ENCODE results near the gene OIT3.
"Not testable (repeated sequence)": the region's sequence is repeated elsewhere in the genome, so short reads cannot be mapped to it uniquely, and the experiment has no call there.

OIT3 gene

GRCh38 chr10:72904806-72905205 is 11.3 kb downstream of the OIT3 start:
- DNase-seq, result no peak

- no peak for DNase-seq
These were observed 12.9 kb downstream of the OIT3 start for GRCh38 chr10:72906446-72906845.

DNA sequence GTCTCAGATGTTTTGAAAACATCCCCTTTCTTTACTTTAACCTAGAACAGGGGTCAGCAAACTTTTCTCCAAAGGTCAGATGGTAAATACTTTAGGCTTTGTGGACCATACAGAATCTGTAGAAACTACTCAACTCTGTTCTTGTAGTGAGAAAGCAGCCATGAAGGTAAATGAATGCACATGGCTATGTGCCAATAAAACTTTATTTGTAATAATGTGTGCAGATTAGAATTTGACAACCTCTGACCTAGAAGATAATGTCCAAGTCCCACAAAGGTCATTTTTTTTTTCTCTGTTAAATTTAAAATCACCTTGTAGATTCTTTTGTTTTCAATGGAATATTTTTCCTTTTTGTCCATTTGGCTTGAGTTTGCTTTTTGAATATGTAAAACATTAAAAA is 17.2 kb downstream of the OIT3 start:
- DNase-seq, result no peak

DNA sequence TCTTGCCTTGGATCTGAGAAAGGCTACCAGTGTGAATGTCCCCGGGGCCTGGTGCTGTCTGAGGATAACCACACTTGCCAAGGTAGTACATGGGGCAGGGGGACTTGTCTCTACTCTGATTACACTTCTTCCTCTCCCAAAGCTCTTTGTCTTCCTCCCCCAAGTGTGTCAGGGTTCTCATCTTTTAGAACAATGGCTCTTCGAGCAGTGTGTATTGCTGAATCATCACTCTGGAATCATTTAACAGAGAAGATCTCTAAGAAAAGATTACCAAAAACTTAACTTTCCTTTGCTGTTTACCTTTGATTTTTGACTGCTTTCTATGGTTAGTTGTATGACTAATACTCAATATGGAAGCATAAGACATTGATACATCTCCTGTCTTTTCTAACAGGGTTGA is 18.2 kb downstream of the OIT3 start:
- no peak for DNase-seq

- DNase-seq, result no peak
These were observed 19.2 kb downstream of the OIT3 start for GRCh38 chr10:72912736-72913135.

DNA sequence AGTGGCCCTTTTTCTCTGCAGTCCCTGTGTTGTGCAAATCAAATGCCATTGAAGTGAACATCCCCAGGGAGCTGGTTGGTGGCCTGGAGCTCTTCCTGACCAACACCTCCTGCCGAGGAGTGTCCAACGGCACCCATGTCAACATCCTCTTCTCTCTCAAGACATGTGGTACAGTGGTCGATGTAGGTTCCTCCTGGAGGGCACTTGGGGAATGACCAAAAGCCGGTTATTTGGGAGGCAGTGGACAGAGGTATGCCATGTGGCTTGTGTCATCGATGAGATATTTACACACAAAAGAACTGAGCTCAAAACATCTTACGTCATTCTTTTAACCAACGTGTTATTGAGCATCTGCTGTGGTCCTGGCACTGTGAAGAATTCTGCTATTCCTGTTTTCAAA is 19.7 kb downstream of the OIT3 start:
- DNase-seq, result no peak

- not testable (repeated sequence) for DNase-seq
These were observed 23.7 kb downstream of the OIT3 start for GRCh38 chr10:72917201-72917600.

- not testable (repeated sequence) for DNase-seq
These were observed 24.3 kb downstream of the OIT3 start for GRCh38 chr10:72917803-72918332.

DNA sequence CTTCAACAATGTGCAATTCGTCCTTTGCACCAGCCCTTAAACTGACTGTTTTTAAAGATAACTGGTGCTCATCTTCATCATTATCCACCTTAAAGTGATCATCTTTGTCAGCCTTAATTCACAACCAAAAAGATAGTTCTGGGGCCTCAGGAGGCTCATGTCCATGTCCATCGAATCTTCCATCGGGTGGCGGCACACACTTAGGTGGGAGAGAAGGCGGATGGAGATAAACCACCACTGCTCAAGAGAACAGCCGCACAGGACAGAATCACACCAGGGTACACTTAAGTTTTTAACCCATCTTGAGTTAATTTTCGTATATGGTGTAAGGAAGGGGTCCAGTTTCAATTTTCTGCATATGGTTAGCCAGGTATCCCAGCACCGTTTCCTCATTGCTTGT is 24.8 kb downstream of the OIT3 start:
- no peak for DNase-seq

GRCh38 chr10:72921147-72921683 is 27.7 kb downstream of the OIT3 start:
- DNase-seq, result not testable (repeated sequence)

DNA sequence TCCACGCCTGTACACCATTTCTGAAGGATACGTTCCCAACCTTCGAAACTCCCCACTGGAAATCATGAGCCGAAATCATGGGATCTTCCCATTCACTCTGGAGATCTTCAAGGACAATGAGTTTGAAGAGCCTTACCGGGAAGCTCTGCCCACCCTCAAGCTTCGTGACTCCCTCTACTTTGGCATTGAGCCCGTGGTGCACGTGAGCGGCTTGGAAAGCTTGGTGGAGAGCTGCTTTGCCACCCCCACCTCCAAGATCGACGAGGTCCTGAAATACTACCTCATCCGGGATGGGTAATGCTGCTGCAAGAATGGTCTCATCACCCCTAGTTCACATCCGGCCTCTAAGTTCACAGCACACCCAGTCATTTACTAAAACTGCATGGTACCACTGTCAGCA is 30.8 kb downstream of the OIT3 start:
- DNase-seq, result no peak

DNA sequence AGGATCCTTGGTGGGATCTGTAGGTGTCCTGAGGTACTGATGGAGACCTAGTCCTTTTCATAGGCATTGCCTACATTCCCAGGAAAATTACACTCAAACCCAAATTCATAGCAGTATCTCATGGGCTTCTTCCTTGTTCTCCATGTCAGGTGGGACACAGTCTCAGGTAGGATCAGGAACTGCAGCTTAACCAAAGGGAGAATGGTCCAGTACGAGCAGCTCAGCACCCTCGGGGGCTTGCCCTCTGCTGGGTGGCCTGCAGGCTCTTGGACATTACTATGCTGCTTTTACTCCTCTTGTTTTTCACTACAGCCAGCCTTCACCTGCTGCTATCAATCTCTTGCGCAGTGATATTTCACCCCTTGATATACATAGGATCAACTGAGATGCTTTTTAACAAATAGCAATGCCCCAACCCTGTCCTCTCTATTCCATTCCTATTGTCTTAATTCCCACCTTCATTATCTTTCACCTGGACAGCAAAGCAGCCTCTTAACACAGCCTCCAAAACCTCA is 32.5 kb downstream of the OIT3 start:
- DNase-seq, result no peak

- no peak for DNase-seq
These were observed 33.9 kb downstream of the OIT3 start for GRCh38 chr10:72927485-72927884.

GRCh38 chr10:72928798-72929197 is 35.3 kb downstream of the OIT3 start:
- DNase-seq, result no peak

GRCh38 chr10:72930276-72930675 is 36.7 kb downstream of the OIT3 start:
- no peak for DNase-seq

DNA sequence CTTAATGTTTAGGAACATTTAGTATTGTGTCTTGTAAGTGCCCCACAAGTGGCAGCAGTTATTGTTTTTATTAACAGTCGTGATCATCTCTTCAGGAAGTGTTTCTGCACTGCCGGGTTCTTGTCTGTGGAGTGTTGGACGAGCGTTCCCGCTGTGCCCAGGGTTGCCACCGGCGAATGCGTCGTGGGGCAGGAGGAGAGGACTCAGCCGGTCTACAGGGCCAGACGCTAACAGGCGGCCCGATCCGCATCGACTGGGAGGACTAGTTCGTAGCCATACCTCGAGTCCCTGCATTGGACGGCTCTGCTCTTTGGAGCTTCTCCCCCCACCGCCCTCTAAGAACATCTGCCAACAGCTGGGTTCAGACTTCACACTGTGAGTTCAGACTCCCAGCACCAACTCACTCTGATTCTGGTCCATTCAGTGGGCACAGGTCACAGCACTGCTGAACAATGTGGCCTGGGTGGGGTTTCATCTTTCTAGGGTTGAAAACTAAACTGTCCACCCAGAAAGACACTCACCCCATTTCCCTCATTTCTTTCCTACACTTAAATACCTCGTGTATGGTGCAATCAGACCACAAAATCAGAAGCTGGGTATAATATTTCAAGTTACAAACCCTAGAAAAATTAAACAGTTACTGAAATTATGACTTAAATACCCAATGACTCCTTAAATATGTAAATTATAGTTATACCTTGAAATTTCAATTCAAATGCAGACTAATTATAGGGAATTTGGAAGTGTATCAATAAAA is 38.9 kb downstream of the OIT3 start:
- DNase-seq, result no peak

- no peak for DNase-seq
These were observed 41.8 kb downstream of the OIT3 start for GRCh38 chr10:72935361-72935760.

DNA sequence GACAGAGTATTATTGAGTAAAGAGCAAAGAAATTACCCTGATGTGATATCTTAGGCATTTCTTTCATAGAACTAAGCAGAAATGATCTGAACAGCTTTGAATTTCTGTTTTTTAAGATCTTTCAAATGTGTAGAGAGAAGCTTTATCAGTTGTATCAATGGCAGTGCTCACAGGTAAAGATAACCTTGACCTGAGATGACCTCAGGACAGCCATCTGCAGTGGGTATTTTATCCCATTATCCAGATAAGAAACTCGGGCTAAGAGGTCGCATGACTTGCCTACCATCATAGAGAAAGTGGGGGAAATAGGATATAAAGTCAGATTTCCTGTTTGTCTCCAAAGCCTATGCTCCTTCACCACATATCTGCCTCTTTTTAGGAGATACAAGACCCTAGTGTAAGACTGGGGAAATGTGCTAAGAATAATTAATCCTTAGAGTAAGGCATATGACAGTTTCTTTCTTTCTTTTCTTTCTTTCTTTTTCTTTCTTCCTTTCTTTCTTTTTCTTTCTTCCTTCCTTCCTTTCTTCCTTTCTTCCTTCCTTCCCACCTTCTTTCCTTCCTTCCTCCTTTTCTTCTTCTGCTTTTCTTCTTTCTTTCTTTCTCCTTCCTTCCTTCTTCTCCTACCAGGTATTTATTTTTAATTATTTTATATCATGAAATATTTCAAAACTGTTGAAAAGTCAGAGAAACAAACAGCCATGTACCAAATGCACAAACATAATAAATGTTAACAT is 50.1 kb downstream of the OIT3 start:
- DNase-seq, result no peak

- DNase-seq, result no peak
These were observed 53.4 kb downstream of the OIT3 start for GRCh38 chr10:72946963-72947362.

DNA sequence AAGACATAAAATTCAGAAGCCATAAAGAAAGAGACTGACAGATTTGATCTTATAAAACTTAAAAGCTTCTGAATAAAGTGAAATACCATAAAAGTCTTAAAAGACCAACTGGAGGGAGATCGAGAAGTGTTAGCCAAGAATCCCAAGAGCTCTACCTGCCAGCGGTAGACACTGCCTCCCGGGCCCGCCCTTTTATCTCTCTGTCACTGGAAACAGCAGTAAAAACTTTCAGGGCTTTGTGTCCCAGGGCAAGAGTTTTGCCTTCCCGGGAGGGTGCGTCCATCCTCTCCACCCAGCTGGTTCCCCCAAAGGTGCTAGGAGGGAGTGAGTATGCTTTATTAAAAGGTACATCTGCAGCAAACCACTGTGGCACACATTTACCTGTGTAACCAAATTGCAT is 55.2 kb downstream of the OIT3 start:
- DNase-seq, result no peak

DNA sequence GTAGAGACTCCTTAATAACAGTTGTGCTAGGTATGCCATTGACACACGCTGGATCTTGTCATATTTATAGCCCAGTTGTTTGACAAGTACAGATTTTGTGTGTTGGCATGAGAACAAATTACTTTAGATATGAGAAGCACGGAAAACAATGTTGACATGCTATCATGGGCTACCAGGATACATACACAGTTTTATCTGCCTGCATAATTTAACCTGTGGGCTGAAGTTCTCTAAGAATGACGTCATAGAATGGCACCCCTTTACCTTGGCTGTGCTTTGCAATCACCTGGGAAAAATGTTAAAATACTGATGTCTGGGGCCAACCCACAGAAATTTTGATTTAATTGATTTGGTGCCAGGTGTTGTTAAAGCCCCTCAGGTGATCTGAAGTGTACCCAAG is 58.2 kb downstream of the OIT3 start:
- DNase-seq, result no peak

- no peak for DNase-seq
These were observed 58.6 kb downstream of the OIT3 start for GRCh38 chr10:72952189-72952588.

DNA sequence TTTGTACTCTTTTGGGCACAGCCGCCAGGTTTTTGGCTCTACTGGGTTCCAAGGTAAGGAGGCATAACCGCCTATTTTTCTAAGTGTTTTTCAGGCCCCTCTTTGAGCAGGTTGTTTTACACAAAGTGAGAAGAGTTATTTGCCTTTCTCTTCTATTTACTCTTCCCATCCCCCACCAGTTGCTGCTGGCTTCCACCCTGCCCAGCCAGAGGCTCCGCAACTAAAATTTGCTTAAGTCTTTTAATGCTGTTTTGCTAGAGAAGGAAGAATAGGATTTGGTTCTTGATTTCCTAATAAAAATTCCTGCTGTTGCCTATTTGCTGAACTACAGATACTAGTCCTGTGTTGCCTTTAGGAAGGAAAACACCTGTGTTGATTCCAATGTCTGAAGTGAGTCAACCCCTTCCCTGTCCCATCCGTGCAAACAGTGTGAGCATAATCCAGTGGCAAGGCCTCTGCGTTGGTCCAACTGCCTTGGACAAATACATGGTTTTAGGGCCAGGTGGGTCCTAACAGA is 59.2 kb downstream of the OIT3 start:
- DNase-seq, result no peak

Measured in effector CD8-positive, alpha-beta T cell (primary cell).